C4-2B (cell line): Measurements from ENCODE around the gene HADH.

Experiments used
- CTCF ChIP-seq: fragments of 450-650 bp; conservative IDR thresholded peaks from 2 replicates; pipeline ENCODE4 v1.5.1; 2017; ENCODE audit warnings: mild to moderate bottlenecking
- ZFX ChIP-seq: fragments of 450-650 bp; IDR thresholded peaks from 2 replicates; pipeline ENCODE4 v1.6.1; 2017

DNA sequence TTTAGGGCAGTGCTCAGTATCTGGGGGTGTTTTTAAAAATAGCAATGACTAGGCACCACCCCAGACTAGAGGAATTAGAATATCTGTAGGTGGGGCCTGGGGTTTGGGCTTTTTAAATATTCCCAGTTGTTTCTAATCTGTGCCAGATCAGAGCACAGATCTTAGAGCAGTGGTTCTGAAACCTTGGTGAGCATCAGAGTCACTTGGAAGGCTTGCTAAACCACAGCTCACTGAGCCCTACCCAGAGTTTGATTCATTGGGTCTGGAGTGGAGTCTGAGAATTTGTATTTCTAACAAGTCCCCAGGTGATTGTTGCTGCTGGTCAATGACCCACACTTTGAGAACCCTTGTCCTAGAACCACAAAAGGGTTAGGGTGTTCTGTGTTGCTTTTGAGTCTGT is 16.7 kb downstream of the HADH start:
- no peak for TF ChIP-seq ZFX
- no peak for TF ChIP-seq CTCF
